GM21423 (cell line): ENCODE data around the gene SLC66A1.

Source experiments
- ATAC-seq: cut with Tn5 transposase; IDR thresholded peaks from one replicate; pipeline ENCODE4 v1.9.1; 2021; ENCODE audit warnings: mild to moderate bottlenecking, moderate library complexity; ENCODE audit not compliant: unreplicated experiment

Gene SLC66A1

GRCh38 chr1:19324665-19324990 lies 12.5 kb downstream of the SLC66A1 start:
- no peak for ATAC-seq

GRCh38 chr1:19325368-19325957 lies 13.3 kb downstream of the SLC66A1 start:
- ATAC-seq = no peak

GRCh38 chr1:19325958-19326747 lies 14.0 kb downstream of the SLC66A1 start:
- ATAC-seq = no peak

GRCh38 chr1:19326748-19327065 lies 14.6 kb downstream of the SLC66A1 start:
- no peak for ATAC-seq

GRCh38 chr1:19327301-19327700 lies 15.2 kb downstream of the SLC66A1 start:
- ATAC-seq = no peak

- no peak for ATAC-seq
Observed at GRCh38 chr1:19327736-19328135, 15.6 kb downstream of the SLC66A1 start.

GRCh38 chr1:19328486-19328885 lies 16.4 kb downstream of the SLC66A1 start:
- no peak for ATAC-seq

- ATAC-seq = no peak
Observed at GRCh38 chr1:19329188-19329587, 17.1 kb downstream of the SLC66A1 start.

GRCh38 chr1:19329611-19330010 lies 17.5 kb downstream of the SLC66A1 start:
- ATAC-seq = no peak

GRCh38 chr1:19330449-19331135 lies 18.5 kb downstream of the SLC66A1 start:
- ATAC-seq = no peak

- no peak for ATAC-seq
Observed at GRCh38 chr1:19331262-19331878, 19.2 kb downstream of the SLC66A1 start.

- ATAC-seq = no peak
Observed at GRCh38 chr1:19332832-19333231, 20.7 kb downstream of the SLC66A1 start.

- ATAC-seq = no peak
Observed at GRCh38 chr1:19333587-19334354, 21.6 kb downstream of the SLC66A1 start.

- ATAC-seq = no peak
Observed at GRCh38 chr1:19336543-19336942, 24.4 kb downstream of the SLC66A1 start.

GRCh38 chr1:19337289-19337688 lies 25.2 kb downstream of the SLC66A1 start:
- ATAC-seq = no peak

GRCh38 chr1:19338323-19338762 lies 26.2 kb downstream of the SLC66A1 start:
- no peak for ATAC-seq

GRCh38 chr1:19339214-19339861 lies 27.2 kb downstream of the SLC66A1 start:
- ATAC-seq = no peak

- ATAC-seq = no peak
Observed at GRCh38 chr1:19340387-19340937, 28.3 kb downstream of the SLC66A1 start.

GRCh38 chr1:19341201-19342061 lies 29.3 kb downstream of the SLC66A1 start:
- no peak for ATAC-seq
